ENCODE results near the gene GATA5. TPM values are rescaled to one million over a fixed set of nuclear protein-coding genes. Genes with fewer than 3 reads are reported as not detected.

The GATA5 gene
- total RNA-seq, 2 donors from 2014 or later = 2.5 to 6.7 TPM

DNA sequence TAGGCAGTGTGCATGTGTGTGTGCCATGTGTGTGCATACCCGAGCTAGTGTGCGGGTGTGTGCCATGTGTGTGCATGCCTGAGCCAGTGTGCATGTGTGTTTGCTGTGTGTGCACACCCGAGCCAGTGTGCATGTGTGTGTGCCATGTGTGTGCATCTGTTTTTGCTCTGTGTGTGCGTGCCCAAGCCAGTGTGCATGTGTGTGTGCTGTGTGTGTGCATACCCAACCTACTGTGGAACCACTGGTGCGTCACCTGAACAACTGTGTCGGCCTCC lies 54.1 kb downstream of the GATA5 start:
- Mint-ChIP-seq H3K27ac (no peak overlapping the region), H3K4me1 (peaks cover 5% of the 10 kb centered on the region), H3K4me3 (no peak overlapping the region), H3K27me3 (ENCODE audit: insufficient read depth) (no peaks in the 10 kb centered on the region), H3K9me3 (no peaks in the 10 kb centered on the region), H3K36me3 (ENCODE audit: low read depth) (no peaks in the 10 kb centered on the region)
- TF ChIP-seq CTCF (conservative IDR thresholded peaks at IDR 0.05) = no peak
- no peak for DNase-seq
- no peaks in the 10 kb centered on the region for H3K27me3 ChIP-seq (ENCODE audit: control insufficient read depth, insufficient read depth, low read length, poor library complexity, severe bottlenecking)
- H3K4me1 ChIP-seq (ENCODE audit: control insufficient read depth, insufficient read depth, low read length) = no peaks in the 10 kb centered on the region
- H3K9me3 ChIP-seq (ENCODE audit: control insufficient read depth, low read length) = no peaks in the 10 kb centered on the region
- H3K9ac ChIP-seq (ENCODE audit: extremely low read depth, low read length, poor library complexity, severe bottlenecking) = no peak overlapping the region
- H3K36me3 ChIP-seq (ENCODE audit: control insufficient read depth, insufficient read depth, low read length) = no peaks in the 10 kb centered on the region
- no peak overlapping the region for H3K27ac ChIP-seq (ENCODE audit: low read depth, low read length)
- WGBS, 2 experiments (ENCODE audit: insufficient coverage in 1 of 2, insufficient read length in 1 of 2) = 96 to 98% methylated on average over 5 to 6 of the region's 6 CpGs
- H3K4me3 ChIP-seq (ENCODE audit: low read length) = no peak overlapping the region

DNA sequence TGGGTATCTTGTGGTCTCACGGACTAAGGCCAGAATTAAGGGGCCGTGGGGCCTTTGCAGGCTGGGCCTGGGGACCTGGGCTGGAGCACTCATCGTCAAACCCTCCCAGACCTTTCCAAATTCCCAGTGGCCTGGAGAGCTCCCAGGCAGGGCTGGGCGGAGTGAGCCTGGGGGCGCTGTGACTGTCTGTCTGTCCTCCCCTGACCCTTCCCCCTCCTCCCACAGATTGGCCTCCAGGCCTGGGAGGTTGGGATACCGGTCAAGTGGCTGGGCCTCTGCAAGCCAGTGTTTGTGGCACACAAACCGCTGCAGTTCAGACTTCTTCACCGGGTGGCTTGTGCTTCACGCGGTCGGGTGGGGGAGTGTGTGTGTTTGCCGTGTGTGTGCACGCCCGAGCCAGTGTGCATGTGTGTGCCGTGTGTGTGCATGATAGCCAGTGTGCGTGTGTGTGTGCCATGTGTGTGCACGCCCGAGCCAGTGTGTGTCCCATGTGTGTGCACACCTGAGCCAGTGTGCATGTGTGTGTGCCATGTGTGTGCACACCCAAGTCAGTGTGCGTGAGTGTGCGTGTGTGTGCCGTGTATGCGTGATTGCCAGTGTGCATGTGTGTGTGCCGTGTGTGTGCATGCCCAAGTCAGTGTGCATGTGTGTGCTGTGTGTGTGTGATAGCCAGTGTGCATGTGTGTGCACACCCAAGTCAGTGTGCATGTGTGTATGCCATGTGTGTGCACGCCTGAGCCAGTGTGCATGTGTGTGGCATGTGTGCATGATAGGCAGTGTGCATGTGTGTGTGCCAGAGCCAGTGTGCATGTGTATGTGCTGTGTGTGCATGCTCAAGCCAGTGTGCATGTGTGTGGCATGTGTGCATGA lies 54.7 kb downstream of the GATA5 start:
- 90 to 93% methylated on average over 12 to 24 of the region's 24 CpGs for WGBS, 2 experiments (ENCODE audit: insufficient coverage in 1 of 2, insufficient read length in 1 of 2)
- no peaks in the 10 kb centered on the region for H3K9me3 Mint-ChIP-seq
- H3K4me1 Mint-ChIP-seq = peaks cover 3% of the 10 kb centered on the region
- Histone ChIP-seq H3K27ac (ENCODE audit: low read depth, low read length) (no peak overlapping the region), H3K4me3 (ENCODE audit: low read length) (no peak overlapping the region), H3K27me3 (ENCODE audit: control insufficient read depth, insufficient read depth, low read length, poor library complexity, severe bottlenecking) (no peaks in the 10 kb centered on the region), H3K4me1 (ENCODE audit: control insufficient read depth, insufficient read depth, low read length) (no peaks in the 10 kb centered on the region), H3K9me3 (ENCODE audit: control insufficient read depth, low read length) (no peaks in the 10 kb centered on the region), H3K9ac (ENCODE audit: extremely low read depth, low read length, poor library complexity, severe bottlenecking) (no peak overlapping the region), H3K36me3 (ENCODE audit: control insufficient read depth, insufficient read depth, low read length) (no peaks in the 10 kb centered on the region)
- no peaks in the 10 kb centered on the region for H3K36me3 Mint-ChIP-seq (ENCODE audit: low read depth)
- H3K27me3 Mint-ChIP-seq (ENCODE audit: insufficient read depth) = no peaks in the 10 kb centered on the region
- H3K4me3 Mint-ChIP-seq = no peak overlapping the region
- H3K27ac Mint-ChIP-seq = no peak overlapping the region
- no peak for DNase-seq
- no peak for TF ChIP-seq CTCF (conservative IDR thresholded peaks at IDR 0.05)

DNA sequence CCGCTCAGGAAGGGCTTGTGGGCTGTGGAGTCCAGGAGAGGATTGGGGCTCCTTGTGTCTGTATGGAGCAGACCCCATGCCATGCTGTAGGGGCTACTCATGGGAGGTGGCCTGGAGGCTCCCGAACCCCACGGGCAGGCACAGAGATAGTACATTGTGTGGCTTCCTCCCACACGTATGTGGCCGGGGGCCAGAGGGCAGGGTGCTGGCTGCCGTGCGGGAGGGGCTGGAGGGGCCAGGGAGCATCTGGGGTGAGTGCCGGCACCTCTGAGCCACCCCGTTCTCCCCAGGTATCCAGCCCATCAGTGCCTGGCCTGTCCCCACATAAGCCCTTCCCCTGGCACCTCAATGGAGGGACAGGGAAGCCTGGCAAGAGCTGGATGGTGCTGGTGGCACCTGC lies 56.0 kb downstream of the GATA5 start:
- no peaks in the 10 kb centered on the region for H3K9me3 Mint-ChIP-seq
- H3K4me1 Mint-ChIP-seq = peaks cover 1% of the 10 kb centered on the region
- TF ChIP-seq CTCF (conservative IDR thresholded peaks at IDR 0.05) = no peak
- H3K9ac ChIP-seq (ENCODE audit: extremely low read depth, low read length, poor library complexity, severe bottlenecking) = no peak overlapping the region
- H3K36me3 Mint-ChIP-seq (ENCODE audit: low read depth) = no peaks in the 10 kb centered on the region
- no peak for DNase-seq
- no peak overlapping the region for H3K27ac ChIP-seq (ENCODE audit: low read depth, low read length)
- H3K9me3 ChIP-seq (ENCODE audit: control insufficient read depth, low read length) = no peaks in the 10 kb centered on the region
- H3K27me3 ChIP-seq (ENCODE audit: control insufficient read depth, insufficient read depth, low read length, poor library complexity, severe bottlenecking) = no peaks in the 10 kb centered on the region
- no peaks in the 10 kb centered on the region for H3K27me3 Mint-ChIP-seq (ENCODE audit: insufficient read depth)
- no peaks in the 10 kb centered on the region for H3K4me1 ChIP-seq (ENCODE audit: control insufficient read depth, insufficient read depth, low read length)
- H3K4me3 ChIP-seq (ENCODE audit: low read length) = no peak overlapping the region
- no peak overlapping the region for H3K4me3 Mint-ChIP-seq
- H3K36me3 ChIP-seq (ENCODE audit: control insufficient read depth, insufficient read depth, low read length) = no peaks in the 10 kb centered on the region
- no peak overlapping the region for H3K27ac Mint-ChIP-seq
- 92 to 98% methylated on average over 5 to 9 of the region's 9 CpGs for WGBS, 2 experiments (ENCODE audit: insufficient coverage in 1 of 2, insufficient read length in 1 of 2)
